Femur (tissue), 1 donor: Measurements from ENCODE around the gene SORBS1.
A peak's percentile ranks its signal among the peaks of the same experiment; 100 is the strongest.

Experiments
- DNase-seq: peaks from one replicate; pipeline ENCODE4 v3.0.0-alpha.2; 2017

The SORBS1 gene

GRCh38 chr10:95305606-95306317, 255.4 kb downstream of the SORBS1 start:
- DNase-seq = no peak

GRCh38 chr10:95304976-95305375, 256.2 kb downstream of the SORBS1 start:
- no peak for DNase-seq

- no peak for DNase-seq
Measured at GRCh38 chr10:95304463-95304862, 256.7 kb downstream of the SORBS1 start.

DNA sequence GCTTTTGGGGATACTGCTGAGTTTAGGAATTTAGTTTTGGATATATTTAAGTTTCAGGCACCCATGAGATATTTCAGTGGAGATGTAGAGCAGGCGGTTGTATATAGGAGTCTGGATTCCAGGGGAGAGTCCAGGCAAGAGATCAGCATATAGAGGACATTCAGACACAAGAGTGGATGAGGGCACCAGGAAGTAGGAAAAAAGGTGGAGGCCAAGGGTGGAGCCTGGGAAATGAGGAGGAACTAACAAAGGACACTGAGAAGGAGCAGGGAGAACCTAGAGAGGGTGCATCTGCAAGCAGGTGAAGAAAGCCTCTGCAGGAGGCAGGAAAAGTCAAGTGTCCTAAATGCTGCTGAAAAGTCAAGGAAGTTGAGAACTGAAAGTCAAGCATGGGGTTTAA, 257.2 kb downstream of the SORBS1 start:
- no peak for DNase-seq

- no peak for DNase-seq
Measured at GRCh38 chr10:95303535-95303934, 257.6 kb downstream of the SORBS1 start.

DNA sequence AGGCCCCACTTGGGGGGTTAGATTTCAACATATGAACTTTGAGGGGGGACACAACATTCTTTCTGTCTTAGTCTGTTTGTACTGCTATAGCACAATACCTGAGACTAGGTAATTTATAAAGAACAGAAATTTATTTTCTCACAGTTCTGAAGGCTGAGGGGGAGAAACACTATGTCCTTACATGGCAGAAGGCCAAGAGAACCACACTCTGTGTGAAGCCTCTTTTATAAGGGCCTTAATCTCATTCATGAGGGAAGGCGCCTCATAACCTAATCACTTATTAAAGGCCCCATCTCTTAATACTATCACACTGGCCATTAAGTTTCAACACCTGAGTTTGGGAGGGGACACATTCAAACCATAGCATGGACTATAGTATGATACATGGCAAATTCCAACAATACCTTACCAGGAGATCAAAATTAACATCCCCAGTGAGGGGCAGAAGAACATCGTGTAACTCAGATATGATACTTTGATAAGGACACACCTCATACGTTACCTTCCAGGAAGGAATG, 261.1 kb downstream of the SORBS1 start:
- no peak for DNase-seq

GRCh38 chr10:95297402-95297801, 263.8 kb downstream of the SORBS1 start:
- DNase-seq = no peak

- no peak for DNase-seq
Measured at GRCh38 chr10:95296764-95297163, 264.4 kb downstream of the SORBS1 start.

DNA sequence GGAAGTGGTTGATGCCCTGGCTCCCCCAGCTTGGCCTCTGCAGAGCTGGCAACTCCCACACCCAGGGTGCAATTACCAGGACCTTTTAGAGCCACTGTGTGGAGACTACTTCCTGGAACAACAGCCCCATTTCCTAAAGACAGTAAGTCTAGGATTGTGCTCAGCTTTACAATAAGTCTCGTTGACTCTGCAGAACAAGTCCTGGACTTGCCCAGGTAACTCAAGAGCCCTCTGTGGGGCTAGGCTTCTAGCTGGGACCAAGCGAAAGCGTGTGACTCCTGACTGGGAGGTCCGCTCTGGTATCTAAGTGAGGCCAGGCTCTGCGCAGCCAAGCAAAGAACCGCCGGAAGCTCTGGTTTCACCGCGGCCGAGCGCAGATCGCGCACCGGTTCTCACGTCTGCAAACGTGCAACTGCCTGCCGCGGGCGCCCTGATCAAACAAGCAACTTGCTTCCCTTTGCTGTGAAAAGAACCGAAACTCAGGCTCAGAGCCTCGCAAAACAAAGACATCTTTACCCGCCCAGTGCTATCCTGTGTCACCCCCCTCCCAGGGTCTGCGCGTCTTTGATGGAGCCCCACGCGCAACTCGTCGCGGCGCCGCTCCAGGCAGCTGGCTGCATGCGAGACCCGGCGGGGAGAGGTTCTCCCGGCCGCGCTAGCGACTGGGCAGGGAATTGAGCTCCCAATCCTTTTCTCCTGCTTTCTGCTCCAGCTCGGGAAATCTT, 266.0 kb downstream of the SORBS1 start:
- peak; percentile 63 for DNase-seq

DNA sequence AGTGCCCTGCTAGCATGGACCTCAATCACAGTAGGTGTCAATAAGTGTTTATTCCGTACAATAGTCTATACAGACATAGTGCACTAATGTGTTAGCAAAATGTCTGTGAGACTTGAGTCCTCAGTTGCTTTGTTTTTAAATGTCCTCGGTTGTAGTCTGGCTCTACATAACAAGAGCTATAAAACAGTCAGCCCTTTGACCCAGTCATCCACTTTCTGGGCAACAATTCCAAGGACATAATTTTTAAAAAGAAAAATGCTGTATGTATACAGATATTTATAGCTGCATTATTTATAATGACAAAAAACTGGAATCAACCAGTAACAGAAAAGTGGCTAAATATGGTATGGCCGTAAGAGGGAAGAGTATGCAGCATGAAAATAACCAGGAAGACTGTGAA, 267.5 kb downstream of the SORBS1 start:
- no peak for DNase-seq

GRCh38 chr10:95291365-95292039, 269.7 kb downstream of the SORBS1 start:
- DNase-seq = no peak

DNA sequence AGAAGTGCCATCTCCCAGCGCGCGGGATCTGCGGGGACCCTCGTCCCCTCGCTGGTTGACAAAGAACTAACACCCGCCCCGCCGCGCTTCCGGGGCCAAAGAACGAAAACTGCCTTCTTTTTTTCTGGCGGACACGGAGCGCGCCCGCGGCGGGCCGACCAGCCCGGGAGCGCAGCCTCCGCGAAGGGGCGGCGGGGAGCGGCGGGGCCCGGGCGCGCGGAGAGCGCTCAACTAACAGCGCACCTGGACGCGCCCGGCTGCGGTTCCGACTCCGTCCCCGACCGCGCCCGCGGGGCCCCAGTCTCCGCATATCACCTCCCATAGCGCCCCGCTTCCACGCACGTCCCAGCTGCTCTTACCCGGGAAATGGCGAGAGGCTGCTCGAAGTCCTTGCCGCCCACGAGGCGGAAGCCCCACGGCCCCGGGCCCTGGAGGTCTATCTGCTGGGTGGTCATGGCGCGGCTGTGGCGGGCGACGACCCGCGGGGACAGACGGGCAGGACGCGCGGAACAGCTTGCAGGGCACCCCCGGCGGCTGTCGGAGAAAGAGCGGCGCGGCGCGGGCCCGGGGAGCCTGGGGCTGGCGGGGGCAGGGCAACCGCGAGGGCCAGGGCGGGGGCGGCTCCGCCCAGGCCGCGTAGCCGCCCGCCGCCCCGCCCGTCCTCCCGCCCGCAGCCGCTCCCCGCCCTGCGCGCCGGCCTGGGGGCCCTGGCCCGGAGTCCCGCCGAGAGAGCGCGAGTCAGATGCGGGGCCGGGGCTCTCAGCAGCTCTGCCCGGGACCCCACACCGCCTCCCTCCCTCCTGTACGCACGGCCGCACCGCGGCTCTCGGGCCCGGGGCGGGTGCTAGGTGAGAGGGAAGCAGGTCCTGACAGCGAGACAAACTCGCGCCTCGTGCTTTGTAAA, 270.5 kb downstream of the SORBS1 start, which contains the start of gene PDLIM1:
TSS of gene PDLIM1 (minus strand) at position 543 of the 904 bp plus-strand sequence. CDS start at position 455, 88 bp downstream.
- DNase-seq = peak; percentile 66

DNA sequence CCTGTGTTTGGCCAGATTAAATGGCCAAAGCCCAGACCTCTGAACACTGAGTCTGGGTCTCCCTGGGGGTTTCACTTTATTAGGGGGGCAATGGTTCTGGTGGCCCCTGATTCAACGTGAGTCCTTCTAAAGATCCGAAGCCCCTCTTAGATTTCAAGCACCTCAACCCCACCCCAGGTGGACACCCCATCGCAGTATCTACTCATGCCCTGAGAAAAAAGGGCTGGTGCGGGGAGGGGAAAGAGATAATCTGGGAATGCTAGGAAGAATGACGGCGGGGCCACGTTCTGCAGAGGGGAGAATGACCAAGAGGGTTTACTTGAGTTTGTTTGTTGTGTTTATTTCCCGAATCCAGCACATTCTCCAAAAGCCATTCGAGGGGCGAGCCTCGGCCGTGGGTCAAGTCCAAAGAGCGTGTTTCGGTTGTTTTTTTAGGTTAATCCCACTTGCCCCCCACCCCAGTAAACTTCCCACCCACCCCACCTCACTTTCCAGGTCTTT, 271.2 kb downstream of the SORBS1 start:
- no peak for DNase-seq

DNA sequence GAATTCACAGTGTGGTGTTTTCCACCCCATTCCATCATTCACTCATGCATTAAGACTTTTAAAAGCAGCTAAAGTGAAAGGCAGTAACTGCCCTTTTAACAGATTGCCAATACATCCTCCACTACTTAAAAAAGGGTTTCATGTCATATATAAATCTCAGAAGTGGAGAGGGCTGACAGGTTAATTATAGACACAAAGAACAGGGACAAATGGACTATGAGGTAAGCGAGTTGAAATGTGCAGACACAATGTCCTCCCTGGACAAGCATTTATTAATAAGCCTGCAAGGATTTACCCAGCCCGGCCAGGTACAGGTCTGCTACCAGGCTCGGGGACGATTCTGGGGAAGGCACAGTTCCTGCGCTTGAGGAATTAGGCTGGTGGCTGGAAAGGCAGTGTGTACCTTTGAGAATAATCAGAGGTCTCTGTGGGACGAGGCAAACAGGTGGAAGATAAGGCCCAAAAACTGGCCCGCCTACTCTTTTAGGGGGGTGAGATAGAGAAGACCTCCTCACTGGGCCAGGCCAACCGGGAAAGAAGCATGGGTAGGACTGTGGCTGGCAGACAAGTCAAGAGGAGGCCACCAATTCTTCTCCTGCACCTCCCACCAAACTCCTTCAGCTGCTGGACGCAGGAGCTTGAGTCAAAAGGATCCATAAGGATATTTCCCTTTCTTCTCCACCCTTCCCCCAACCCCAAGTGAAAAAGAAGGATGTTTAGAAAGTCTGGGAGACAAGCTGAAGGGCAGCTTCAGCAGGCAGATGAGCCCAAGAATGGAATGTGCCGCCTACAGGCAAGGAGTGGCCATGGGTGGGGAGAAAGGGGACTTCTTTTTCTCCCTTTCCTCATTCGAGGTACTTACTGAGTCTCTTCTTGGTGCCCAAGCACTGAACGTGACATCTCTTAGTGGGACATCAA, 271.9 kb downstream of the SORBS1 start:
- DNase-seq = no peak

DNA sequence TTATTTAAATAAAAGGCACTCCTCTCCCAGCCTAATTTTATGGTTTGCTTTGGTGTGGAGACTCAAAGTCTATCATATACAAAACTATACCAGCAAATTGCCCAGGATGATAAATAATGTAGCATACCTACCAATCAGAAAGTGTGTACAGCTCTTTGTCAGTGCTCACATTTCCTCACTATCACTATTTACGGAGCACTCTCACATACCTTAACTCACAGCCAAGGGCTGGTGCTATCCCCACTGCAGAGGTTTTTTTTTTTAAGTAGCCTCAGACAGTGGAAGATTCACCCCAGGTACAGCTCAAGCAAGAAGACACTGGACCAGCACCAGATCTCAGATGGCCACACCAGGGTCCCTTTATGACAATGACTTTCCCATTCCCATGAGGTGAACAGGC, 272.9 kb downstream of the SORBS1 start:
- no peak for DNase-seq

DNA sequence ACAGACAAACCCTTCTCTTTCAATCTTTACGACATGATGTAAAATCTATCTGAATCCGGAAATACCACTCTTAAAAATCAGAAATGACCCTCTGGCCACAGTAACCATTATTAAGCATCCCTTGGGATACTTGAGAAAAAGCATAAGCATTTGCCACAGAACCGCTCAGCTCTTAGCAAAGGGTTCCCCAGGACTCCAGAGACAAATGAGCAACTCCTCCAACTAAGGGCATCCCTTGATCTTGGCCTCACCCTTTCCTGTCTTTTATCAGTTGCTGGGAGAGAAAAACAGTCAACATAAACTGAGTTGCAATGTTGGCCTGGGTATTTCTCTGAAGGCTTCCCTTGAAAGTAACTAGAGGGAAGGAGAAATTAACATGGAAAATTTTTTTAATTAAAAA, 273.9 kb downstream of the SORBS1 start:
- DNase-seq = no peak

- no peak for DNase-seq
Measured at GRCh38 chr10:95286707-95287106, 274.5 kb downstream of the SORBS1 start.

- DNase-seq = no peak
Measured at GRCh38 chr10:95285556-95285955, 275.6 kb downstream of the SORBS1 start.

- no peak for DNase-seq
Measured at GRCh38 chr10:95284807-95285206, 276.4 kb downstream of the SORBS1 start.

GRCh38 chr10:95282107-95282506, 279.1 kb downstream of the SORBS1 start:
- DNase-seq = no peak

- DNase-seq = no peak
Measured at GRCh38 chr10:95281206-95281605, 280.0 kb downstream of the SORBS1 start.
